Fibroblast of the conjunctiva (primary cell): Measurements from ENCODE around the gene MYO1G.

ENCODE experiments used
- DNase-seq: peaks from one replicate; pipeline ENCODE4 v3.0.0-alpha.2; 2010; ENCODE audit warnings: low read depth

The MYO1G gene

GRCh38 chr7:44967571-44968446, 11.0 kb downstream of the MYO1G start:
- DNase-seq: no peak

GRCh38 chr7:44966731-44967538, 11.9 kb downstream of the MYO1G start:
- no peak for DNase-seq

GRCh38 chr7:44965937-44966730, 12.7 kb downstream of the MYO1G start:
- no peak for DNase-seq

- DNase-seq: no peak
Observed at GRCh38 chr7:44965441-44965903, 13.3 kb downstream of the MYO1G start.

GRCh38 chr7:44964831-44965440, 13.9 kb downstream of the MYO1G start:
- no peak for DNase-seq

GRCh38 chr7:44964384-44964830, 14.4 kb downstream of the MYO1G start:
- DNase-seq: no peak

GRCh38 chr7:44963364-44964290, 15.2 kb downstream of the MYO1G start:
- no peak for DNase-seq

GRCh38 chr7:44962483-44963251, 16.1 kb downstream of the MYO1G start:
- no peak for DNase-seq

GRCh38 chr7:44961844-44962482, 16.9 kb downstream of the MYO1G start:
- no peak for DNase-seq

- DNase-seq: no peak
Observed at GRCh38 chr7:44960011-44960580, 18.7 kb downstream of the MYO1G start.

GRCh38 chr7:44959433-44959951, 19.3 kb downstream of the MYO1G start:
- no peak for DNase-seq

GRCh38 chr7:44958645-44959344, 20.0 kb downstream of the MYO1G start:
- peak; percentile 18 for DNase-seq

- DNase-seq: no peak
Observed at GRCh38 chr7:44956157-44956766, 22.6 kb downstream of the MYO1G start.

- no peak for DNase-seq
Observed at GRCh38 chr7:44955733-44956132, 23.1 kb downstream of the MYO1G start.

- no peak for DNase-seq
Observed at GRCh38 chr7:44953156-44953555, 25.7 kb downstream of the MYO1G start.

GRCh38 chr7:44949303-44949702, 29.5 kb downstream of the MYO1G start:
- DNase-seq: no peak

GRCh38 chr7:44945479-44945878, 33.3 kb downstream of the MYO1G start:
- no peak for DNase-seq

GRCh38 chr7:44944821-44945220, 34.0 kb downstream of the MYO1G start:
- no peak for DNase-seq
